LNCAP (cell line): ENCODE results near the gene ATP4A.

Source experiments
- TF ChIP-seq, protein P1 (sequence below): fragments of 450-650 bp; IDR thresholded peaks from 2 replicates; pipeline ENCODE4 v1.5.1; 2017; ENCODE audit warnings: mild to moderate bottlenecking

Gene ATP4A

DNA sequence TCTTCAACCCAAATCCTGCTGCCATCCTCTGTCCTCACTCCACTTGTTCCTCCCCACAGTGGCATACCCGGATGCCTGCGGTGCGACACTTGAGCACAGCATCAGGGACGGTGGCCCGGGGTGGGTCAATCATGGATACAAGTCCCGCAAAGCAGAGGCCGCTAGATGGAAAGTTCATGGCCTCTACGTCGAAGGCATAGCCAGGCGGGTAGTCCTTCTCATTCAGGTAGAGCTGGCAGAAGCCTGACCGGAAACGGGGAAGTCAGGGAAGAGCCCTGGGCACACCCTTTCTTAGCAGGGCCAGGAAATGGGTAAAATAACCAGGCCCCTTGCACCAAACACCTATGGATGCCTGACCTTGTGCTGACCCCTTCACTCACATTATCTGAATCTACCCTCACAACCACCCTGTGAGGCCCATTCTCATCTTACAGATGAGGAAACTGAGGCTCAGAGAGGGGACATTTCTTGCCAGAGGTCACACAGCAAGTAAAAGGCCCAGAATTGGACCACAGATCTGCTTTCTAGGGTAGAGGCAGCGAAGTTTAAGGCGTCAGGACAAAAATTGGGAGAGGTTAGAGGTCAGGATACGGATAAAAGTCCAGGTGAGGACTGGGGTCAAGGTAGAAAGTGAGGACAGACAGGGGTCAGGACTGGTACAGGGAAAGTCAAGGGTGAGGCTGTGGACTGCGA is 6.5 kb downstream of the ATP4A start:
- TF ChIP-seq, protein P1, sequence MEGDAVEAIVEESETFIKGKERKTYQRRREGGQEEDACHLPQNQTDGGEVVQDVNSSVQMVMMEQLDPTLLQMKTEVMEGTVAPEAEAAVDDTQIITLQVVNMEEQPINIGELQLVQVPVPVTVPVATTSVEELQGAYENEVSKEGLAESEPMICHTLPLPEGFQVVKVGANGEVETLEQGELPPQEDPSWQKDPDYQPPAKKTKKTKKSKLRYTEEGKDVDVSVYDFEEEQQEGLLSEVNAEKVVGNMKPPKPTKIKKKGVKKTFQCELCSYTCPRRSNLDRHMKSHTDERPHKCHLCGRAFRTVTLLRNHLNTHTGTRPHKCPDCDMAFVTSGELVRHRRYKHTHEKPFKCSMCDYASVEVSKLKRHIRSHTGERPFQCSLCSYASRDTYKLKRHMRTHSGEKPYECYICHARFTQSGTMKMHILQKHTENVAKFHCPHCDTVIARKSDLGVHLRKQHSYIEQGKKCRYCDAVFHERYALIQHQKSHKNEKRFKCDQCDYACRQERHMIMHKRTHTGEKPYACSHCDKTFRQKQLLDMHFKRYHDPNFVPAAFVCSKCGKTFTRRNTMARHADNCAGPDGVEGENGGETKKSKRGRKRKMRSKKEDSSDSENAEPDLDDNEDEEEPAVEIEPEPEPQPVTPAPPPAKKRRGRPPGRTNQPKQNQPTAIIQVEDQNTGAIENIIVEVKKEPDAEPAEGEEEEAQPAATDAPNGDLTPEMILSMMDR = no peak

DNA sequence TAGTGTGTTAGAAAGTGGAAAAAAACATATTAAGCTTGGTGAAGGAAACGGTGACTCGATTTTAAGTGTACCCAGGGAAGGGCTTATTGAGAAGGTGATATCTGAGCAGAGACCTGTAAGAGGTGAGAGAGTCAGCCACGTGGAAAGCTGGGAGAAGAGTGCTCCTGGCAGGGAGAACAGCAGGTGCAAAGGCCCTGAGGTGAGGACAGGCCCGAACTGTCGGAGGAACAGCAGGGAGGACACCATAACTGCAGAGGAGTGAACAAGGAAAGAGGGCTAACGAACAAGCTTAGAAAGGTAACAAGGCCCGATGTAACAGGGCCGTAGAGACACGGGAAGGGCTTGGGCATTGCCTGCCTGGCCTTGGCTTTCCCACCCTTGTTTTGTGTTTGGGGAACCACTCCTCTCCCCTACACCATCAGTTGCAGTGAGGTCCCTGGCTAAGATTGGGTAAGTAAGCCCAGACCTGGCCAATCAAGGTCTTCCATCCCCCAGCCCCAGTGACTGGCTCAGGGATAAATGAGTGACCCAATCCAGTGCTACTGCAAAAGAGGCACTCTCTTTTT is 7.3 kb downstream of the ATP4A start:
- TF ChIP-seq, protein P1 = no peak

DNA sequence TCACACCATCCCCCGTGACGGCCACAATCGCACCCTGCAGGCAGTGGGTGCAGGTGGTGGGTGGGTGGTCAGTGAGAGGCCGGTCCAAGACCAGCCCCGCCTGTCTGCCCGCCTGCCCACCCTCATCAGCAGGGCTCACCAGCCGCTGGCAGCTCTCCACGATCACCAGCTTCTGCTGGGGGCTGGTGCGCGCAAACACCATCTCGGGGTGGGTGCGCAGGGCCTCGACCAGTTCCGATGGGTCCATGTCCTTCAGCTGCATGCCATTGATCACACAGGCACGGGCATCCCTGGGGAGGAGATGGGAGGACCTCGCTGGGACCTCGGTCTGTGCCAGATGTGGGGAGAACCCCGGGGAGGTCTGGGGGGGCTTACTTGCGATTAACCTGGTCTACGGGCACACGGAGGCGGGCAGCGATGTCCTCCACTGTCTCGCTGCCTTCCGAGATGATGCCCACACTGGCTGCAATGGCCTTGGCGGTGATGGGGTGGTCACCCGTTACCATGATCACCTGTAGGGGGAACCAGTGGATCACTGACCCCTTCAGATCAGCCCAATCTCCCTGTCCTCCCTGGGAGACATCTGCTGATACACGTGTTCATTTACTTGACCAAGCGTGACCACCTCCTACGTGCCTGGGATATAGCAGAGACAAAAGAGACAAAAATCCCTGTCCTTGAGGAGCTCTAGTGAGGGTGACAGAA is 8.0 kb downstream of the ATP4A start:
- TF ChIP-seq, protein P1 = peak; percentile 20; the same call in 1 of the 2 replicates

DNA sequence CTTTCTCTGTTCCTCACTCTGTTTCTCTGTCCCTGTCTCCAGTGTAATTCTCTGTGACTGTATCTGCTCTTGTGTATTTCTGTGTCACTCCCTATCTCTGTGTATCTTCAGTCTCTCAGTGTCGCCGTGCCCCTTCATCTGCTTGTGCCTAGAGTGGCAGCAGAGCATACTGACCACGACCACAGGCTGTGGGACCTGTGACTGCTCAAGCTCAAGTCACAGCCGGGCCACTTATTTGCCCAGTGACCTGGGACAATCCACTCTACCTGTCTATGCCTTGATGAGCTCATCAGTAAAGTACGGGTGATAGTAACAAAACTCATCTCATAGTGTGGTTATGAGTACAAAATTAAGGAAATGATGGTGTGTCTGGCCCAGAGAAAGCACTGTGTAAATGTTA is 9.4 kb downstream of the ATP4A start:
- TF ChIP-seq, protein P1 = no peak

DNA sequence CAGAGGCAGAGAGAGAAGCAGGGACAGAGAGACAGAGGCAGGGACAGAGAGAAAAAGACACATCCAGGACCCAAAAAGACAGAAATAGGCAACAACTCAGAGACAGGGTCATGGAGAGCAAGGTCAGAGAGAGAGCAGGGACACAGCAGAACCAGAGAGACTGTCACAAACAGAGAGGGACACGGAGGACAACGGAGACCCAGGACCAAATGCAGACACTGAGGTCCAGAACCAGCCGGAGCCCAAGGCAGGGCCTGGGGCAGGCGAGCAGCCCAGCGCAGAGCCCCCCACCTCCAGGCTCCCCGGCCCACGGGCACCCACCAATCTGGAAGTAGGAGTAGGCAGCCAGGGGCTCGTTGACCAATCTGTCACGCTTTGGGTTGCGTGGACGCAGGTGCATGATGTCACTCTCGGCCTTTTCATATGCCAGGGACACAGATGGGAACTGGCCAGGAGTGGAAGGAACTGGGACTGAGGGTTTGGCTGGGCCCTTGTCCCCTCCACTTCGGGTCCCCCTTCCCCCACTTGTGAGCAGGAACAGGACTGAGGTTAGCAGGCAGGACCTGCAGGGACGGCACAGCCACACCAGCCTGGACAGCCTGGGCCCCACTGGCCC is 10.0 kb downstream of the ATP4A start:
- TF ChIP-seq, protein P1 = no peak

DNA sequence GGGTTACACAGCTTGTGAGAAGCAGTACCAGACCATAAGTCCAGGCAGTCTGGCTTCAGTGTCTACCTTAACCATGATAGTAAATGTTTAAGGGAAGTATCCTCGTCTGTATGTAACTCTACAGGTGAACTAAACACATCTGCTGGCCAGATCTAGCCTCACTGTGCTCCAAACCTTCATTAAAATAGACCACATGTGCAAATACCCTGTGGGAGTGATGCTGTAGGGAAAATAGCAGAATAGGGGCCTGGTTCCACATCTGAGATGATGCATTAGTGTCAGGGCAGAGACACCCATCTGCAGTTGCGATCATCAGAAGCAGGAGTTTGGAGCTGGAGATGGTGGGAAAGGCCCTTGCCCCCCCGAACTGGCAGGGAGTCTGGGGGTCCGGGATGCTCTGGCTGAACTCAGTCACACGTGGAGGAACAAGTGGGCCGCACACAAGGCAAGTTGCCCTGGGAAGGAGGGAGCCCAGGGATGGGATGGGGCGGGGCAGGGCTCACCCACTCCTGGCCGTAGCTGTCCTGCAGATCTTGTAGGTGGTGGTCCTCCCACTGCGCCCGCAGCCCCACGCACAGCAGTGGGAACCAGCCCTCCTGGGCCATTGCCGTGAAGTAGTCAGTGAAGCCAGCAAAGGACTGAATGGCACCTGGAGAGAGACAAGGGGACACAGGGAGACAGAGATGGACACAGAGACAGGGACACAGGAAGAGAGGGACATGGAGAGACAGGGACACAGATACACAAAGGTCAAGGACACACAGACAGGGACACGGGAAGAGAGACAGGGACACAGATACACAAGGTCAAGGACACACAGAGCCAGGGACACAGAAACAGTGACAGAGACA is 10.7 kb downstream of the ATP4A start:
- TF ChIP-seq, protein P1 = no peak
